Naive B cell (primary cell): ENCODE data around the gene PRSS22. TPM values are rescaled to one million over a fixed set of nuclear protein-coding genes. Genes with fewer than 3 reads are reported as not detected.

ENCODE experiments used
- ATAC-seq, 2 donors: fragments of 150-1000 bp; cut with Tn5 transposase; 2 replicates each; pipeline ENCODE4 v1.10.0; 2021; ENCODE audit warnings: low read depth in 2 of 2, mild to moderate bottlenecking in 2 of 2, moderate library complexity in 2 of 2
- DNase-seq: peaks from one replicate; pipeline ENCODE4 v3.0.0; 2022
- H3K27ac Mint-ChIP-seq, 6 donors: one replicate each; pipeline ENCODE4 v1.8.0; 2020 to 2022; ENCODE audit warnings: mild to moderate bottlenecking in 6 of 6, mixed read lengths in 6 of 6, moderate library complexity in 5 of 6, inconsistent platforms in 2 of 6
- H3K27me3 Mint-ChIP-seq, 3 donors: one replicate each; pipeline ENCODE4 v1.8.0; 2021 to 2022; ENCODE audit warnings: mixed read lengths in 3 of 3, mild to moderate bottlenecking in 1 of 3
- H3K36me3 Mint-ChIP-seq, 2 donors: one replicate each; pipeline ENCODE4 v1.8.0; 2020 to 2022; ENCODE audit warnings: mixed read lengths in 2 of 2, inconsistent platforms in 1 of 2, mild to moderate bottlenecking in 1 of 2
- H3K4me1 Mint-ChIP-seq, 3 donors: one replicate each; pipeline ENCODE4 v1.8.0; 2020 to 2022; ENCODE audit warnings: mixed read lengths in 3 of 3, inconsistent platforms in 1 of 3, mild to moderate bottlenecking in 1 of 3, moderate library complexity in 1 of 3
- H3K4me3 Mint-ChIP-seq, 8 donors: one replicate each; pipeline ENCODE4 v1.8.0; 2020 to 2022; ENCODE audit warnings: mild to moderate bottlenecking in 8 of 8, mixed read lengths in 8 of 8, moderate library complexity in 8 of 8, inconsistent platforms in 2 of 8
- H3K9me3 Mint-ChIP-seq, 7 donors: one replicate each; pipeline ENCODE4 v1.8.0; 2020 to 2022; ENCODE audit warnings: mixed read lengths in 7 of 7, mild to moderate bottlenecking in 5 of 7, inconsistent platforms in 2 of 7, moderate library complexity in 1 of 7
- polyA plus RNA-seq, 6 donors: library from polyadenylated mRNA; unstranded; fragments of 300-500 nt; fragmentation: Illumina TruSeq; gene quantifications; one replicate each; pipeline ENCODE4 v1.2.3, GENCODE V29; 2021; ENCODE audit warnings: low read depth in 6 of 6

PRSS22 gene
- polyA plus RNA-seq, 6 donors from 2014 or later = not detected

GRCh38 chr16:2806286-2806685 lies 51.7 kb downstream of the PRSS22 start:
- no peak overlapping the region for H3K4me3 Mint-ChIP-seq
- DNase-seq = no peak
- H3K36me3 Mint-ChIP-seq = peaks cover 0 to 19% of the 10 kb centered on the region in 2 donors
- H3K27ac Mint-ChIP-seq = no peak overlapping the region
- no peaks in the 10 kb centered on the region for H3K4me1 Mint-ChIP-seq
- peaks cover 40 to 78% (median 56%) of the 10 kb centered on the region in 3 donors for H3K27me3 Mint-ChIP-seq
- H3K9me3 Mint-ChIP-seq = peaks cover 15 to 38% (median 23%) of the 10 kb centered on the region in 7 donors
- no peak for ATAC-seq

GRCh38 chr16:2804728-2805127 lies 53.2 kb downstream of the PRSS22 start:
- Mint-ChIP-seq H3K4me3 (no peak overlapping the region), H3K27me3 (peaks cover 31 to 67% (median 43%) of the 10 kb centered on the region in 3 donors), H3K27ac (no peak overlapping the region), H3K9me3 (peaks cover 15 to 38% (median 21%) of the 10 kb centered on the region in 7 donors), H3K36me3 (peaks cover 0 to 19% of the 10 kb centered on the region in 2 donors), H3K4me1 (no peaks in the 10 kb centered on the region)
- DNase-seq = no peak
- ATAC-seq = no peak

- peaks cover 11 to 27% (median 15%) of the 10 kb centered on the region in 7 donors for H3K9me3 Mint-ChIP-seq
- H3K4me3 Mint-ChIP-seq = no peak overlapping the region
- H3K27me3 Mint-ChIP-seq = peaks cover 22 to 56% (median 32%) of the 10 kb centered on the region in 3 donors
- peaks cover 0 to 14% of the 10 kb centered on the region in 2 donors for H3K36me3 Mint-ChIP-seq
- H3K27ac Mint-ChIP-seq = no peak overlapping the region
- no peaks in the 10 kb centered on the region for H3K4me1 Mint-ChIP-seq
- DNase-seq (no peak), ATAC-seq (no peak)
Measured at GRCh38 chr16:2803545-2804195, 54.3 kb downstream of the PRSS22 start.

Other genes starting within 250 kb of the PRSS22 start
- 10 to 100 TPM; 18.3 to 27.5 (median 22.3) TPM for gene KCTD5, start 175.6 kb downstream of the PRSS22 start, polyA plus RNA-seq
- under 1 TPM in 1 of 6 donors, not detected in 5; 0.36 TPM for gene PRSS27, start 137.9 kb downstream of the PRSS22 start, polyA plus RNA-seq
- 100 to 1,000 TPM in 1 of 6 donors, 10 to 100 TPM in 5; 25.0 to 147 (median 45.1) TPM for gene SRRM2, start 105.5 kb downstream of the PRSS22 start, polyA plus RNA-seq
- 100 to 1,000 TPM; 159 to 241 (median 203) TPM for gene ELOB, start 80.9 kb downstream of the PRSS22 start, polyA plus RNA-seq
- gene PRSS33, start 70.6 kb downstream of the PRSS22 start, polyA plus RNA-seq = not detected
- gene PRSS41, start 59.7 kb downstream of the PRSS22 start, polyA plus RNA-seq = not detected
- gene PRSS21, start 40.9 kb downstream of the PRSS22 start, polyA plus RNA-seq = 1 to 10 TPM in 4 of 6 donors, under 1 TPM in 1, not detected in 1; 0.51 to 4.4 (median 1.9) TPM
- not detected for gene ZG16B, start 27.9 kb downstream of the PRSS22 start, polyA plus RNA-seq
- gene FLYWCH2, start 25.0 kb upstream of the PRSS22 start, polyA plus RNA-seq = 10 to 100 TPM; 15.6 to 22.6 (median 18.9) TPM
- 10 to 100 TPM in 3 of 6 donors, 1 to 10 TPM in 3; 6.3 to 13.4 (median 9.5) TPM for gene FLYWCH1, start 53.8 kb upstream of the PRSS22 start, polyA plus RNA-seq
- gene KREMEN2, start 106.1 kb upstream of the PRSS22 start, polyA plus RNA-seq = 1 to 10 TPM in 3 of 6 donors, under 1 TPM in 2, not detected in 1; 0.25 to 4.4 (median 1.2) TPM
- 1 to 10 TPM in 3 of 6 donors, under 1 TPM in 2, not detected in 1; 0.43 to 1.3 (median 1.1) TPM for gene PAQR4, start 111.2 kb upstream of the PRSS22 start, polyA plus RNA-seq
- gene PKMYT1, start 122.3 kb upstream of the PRSS22 start, polyA plus RNA-seq = under 1 TPM in 4 of 6 donors, not detected in 2; 0.45 to 0.88 (median 0.62) TPM
- not detected for gene CLDN9, start 154.8 kb upstream of the PRSS22 start, polyA plus RNA-seq
- gene CLDN6, start 160.0 kb upstream of the PRSS22 start, polyA plus RNA-seq = not detected
- not detected for gene TNFRSF12A, start 162.2 kb upstream of the PRSS22 start, polyA plus RNA-seq
- gene HCFC1R1, start 165.8 kb upstream of the PRSS22 start, polyA plus RNA-seq = 10 to 100 TPM in 5 of 6 donors, 1 to 10 TPM in 1; 7.6 to 21.4 (median 15.4) TPM
- 10 to 100 TPM; 35.7 to 75.7 (median 48.3) TPM for gene THOC6, start 165.9 kb upstream of the PRSS22 start, polyA plus RNA-seq
- gene BICDL2, start 178.8 kb upstream of the PRSS22 start, polyA plus RNA-seq = not detected
- gene MMP25, start 188.4 kb upstream of the PRSS22 start, polyA plus RNA-seq = under 1 TPM in 2 of 6 donors, not detected in 4; 0.29 to 0.55 TPM
- gene IL32, start 207.5 kb upstream of the PRSS22 start, polyA plus RNA-seq = 10 to 100 TPM in 2 of 6 donors, 1 to 10 TPM in 4; 3.0 to 15.0 (median 6.2) TPM
- gene ZSCAN10, start 241.1 kb upstream of the PRSS22 start, polyA plus RNA-seq = not detected